Spinal cord (tissue), 10 donors: ENCODE measurements around the gene RIPOR2. TPM values are rescaled to one million over a fixed set of nuclear protein-coding genes. Genes with fewer than 3 reads are reported as not detected.

Experiments used
- DNase-seq, 6 donors: peaks; one replicate each; pipeline versions ENCODE4 v3.0.0 to v3.0.0-alpha.2; 2013 to 2015; ENCODE audit warnings: low spot score in 6 of 6, low read depth in 4 of 6
- H3K27ac ChIP-seq: one replicate; pipeline ENCODE4 v1.5.1; 2013; ENCODE audit warnings: low read depth, low read length, control low read depth
- H3K27me3 ChIP-seq: one replicate; pipeline ENCODE4 v1.6.1; 2013; ENCODE audit warnings: low read length; ENCODE audit not compliant: control insufficient read depth, insufficient read depth
- H3K36me3 ChIP-seq: one replicate; pipeline ENCODE4 v1.6.1; 2013; ENCODE audit warnings: low read length; ENCODE audit not compliant: control insufficient read depth, insufficient read depth
- H3K4me1 ChIP-seq: one replicate; pipeline ENCODE4 v1.6.1; 2013; ENCODE audit warnings: low read length; ENCODE audit not compliant: control insufficient read depth, insufficient read depth
- H3K4me3 ChIP-seq: one replicate; pipeline ENCODE4 v1.5.1; 2013; ENCODE audit warnings: low read depth, low read length, control low read depth
- H3K9me3 ChIP-seq: one replicate; pipeline ENCODE4 v1.6.1; 2013; ENCODE audit warnings: low read length; ENCODE audit not compliant: control insufficient read depth, insufficient read depth
- WGBS: methylation state at CpG from one replicate; pipeline ENCODE4 v1.1.5; 2013; ENCODE audit warnings: missing lambda C conversion rate; ENCODE audit not compliant: insufficient coverage; 5-methylcytosine and 5-hydroxymethylcytosine counted together
- polyA plus RNA-seq, 2 donors: library from polyadenylated mRNA; unstranded; fragments of 120-200 nt; gene quantifications; one replicate each; pipeline ENCODE4 v1.2.1, GENCODE V29; 2013; ENCODE audit not compliant: insufficient read length in 2 of 2
- total RNA-seq, 2 donors: library from RNA; depleted of rRNA in 1 of 2; stranded (reverse); fragments of 120-200 nt in 1 of 2; fragments of >200 nt in 1 of 2; gene quantifications; one replicate each; pipeline versions ENCODE4 v1.2.3 to v1.2.4, GENCODE V29; 2013 to 2014
- donor health status: healthy.

Gene RIPOR2
- total and polyA plus RNA-seq, 4 donors: 25.0 to 34.2 (median 30.9) TPM

DNA sequence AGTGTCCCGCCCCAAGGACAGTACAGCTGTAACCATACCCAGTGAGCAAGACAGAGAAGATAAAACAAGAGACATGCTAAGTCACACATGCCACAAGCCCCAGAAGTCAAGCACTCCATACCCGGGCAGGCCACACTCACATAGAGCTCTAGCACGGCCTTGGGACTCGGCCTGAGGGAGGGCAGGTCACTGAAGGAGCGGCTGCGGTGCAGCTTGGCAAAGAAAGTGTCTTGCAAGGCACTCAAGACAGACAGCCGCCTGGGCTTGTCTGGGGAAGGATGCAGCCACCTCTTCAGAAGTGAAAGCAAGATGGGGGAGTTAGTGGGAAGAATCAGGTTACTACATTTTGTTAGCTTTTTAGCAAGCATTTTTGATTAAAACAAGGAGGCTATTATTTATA is 88.4 kb downstream of the RIPOR2 start:
- 80% methylated on average over 7 of the region's 7 CpGs for WGBS
- Histone ChIP-seq H3K4me1 (peaks cover 5% of the 10 kb centered on the region), H3K27ac (no peak overlapping the region), H3K9me3 (no peaks in the 10 kb centered on the region), H3K36me3 (peaks cover 32% of the 10 kb centered on the region), H3K27me3 (no peaks in the 10 kb centered on the region), H3K4me3 (no peak overlapping the region)
- no peak for DNase-seq

GRCh38 chr6:24845578-24845977 is 90.2 kb downstream of the RIPOR2 start:
- Histone ChIP-seq H3K27ac (no peak overlapping the region), H3K9me3 (no peaks in the 10 kb centered on the region), H3K27me3 (no peaks in the 10 kb centered on the region), H3K4me3 (no peak overlapping the region), H3K36me3 (peaks cover 30% of the 10 kb centered on the region), H3K4me1 (peaks cover 5% of the 10 kb centered on the region)
- 95% methylated on average over 4 of the region's 4 CpGs for WGBS
- no peak for DNase-seq

GRCh38 chr6:24844903-24845302 is 90.9 kb downstream of the RIPOR2 start:
- H3K4me3 ChIP-seq: no peak overlapping the region
- H3K36me3 ChIP-seq: peaks cover 24% of the 10 kb centered on the region
- H3K9me3 ChIP-seq: no peaks in the 10 kb centered on the region
- peaks cover 5% of the 10 kb centered on the region for H3K4me1 ChIP-seq
- no peak for DNase-seq
- WGBS: no CpG with 5 or more reads among the region's 6 CpGs
- H3K27ac ChIP-seq: no peak overlapping the region
- H3K27me3 ChIP-seq: no peaks in the 10 kb centered on the region

GRCh38 chr6:24844061-24844460 is 91.7 kb downstream of the RIPOR2 start:
- Histone ChIP-seq H3K27ac (no peak overlapping the region), H3K4me1 (peaks cover 5% of the 10 kb centered on the region), H3K4me3 (no peak overlapping the region), H3K27me3 (no peaks in the 10 kb centered on the region), H3K9me3 (no peaks in the 10 kb centered on the region), H3K36me3 (peaks cover 20% of the 10 kb centered on the region)
- WGBS: 40% methylated on average over 1 of the region's 1 CpG
- no peak for DNase-seq

- Histone ChIP-seq H3K36me3 (peaks cover 8% of the 10 kb centered on the region), H3K27ac (no peak overlapping the region), H3K4me3 (no peak overlapping the region), H3K9me3 (no peaks in the 10 kb centered on the region), H3K27me3 (no peaks in the 10 kb centered on the region), H3K4me1 (peaks cover 6% of the 10 kb centered on the region)
- WGBS: 57% methylated on average over 2 of the region's 2 CpGs
- no peak for DNase-seq
Measured at GRCh38 chr6:24840187-24840586, 95.6 kb downstream of the RIPOR2 start.

- no peaks in the 10 kb centered on the region for H3K27me3 ChIP-seq
- H3K4me1 ChIP-seq: peaks cover 14% of the 10 kb centered on the region
- 100% methylated on average over 3 of the region's 5 CpGs for WGBS
- no peak overlapping the region for H3K4me3 ChIP-seq
- no peak for DNase-seq
- peaks cover 2% of the 10 kb centered on the region for H3K9me3 ChIP-seq
- H3K27ac ChIP-seq: no peak overlapping the region
- peaks cover 9% of the 10 kb centered on the region for H3K36me3 ChIP-seq
Measured at GRCh38 chr6:24838994-24839393, 96.8 kb downstream of the RIPOR2 start.

DNA sequence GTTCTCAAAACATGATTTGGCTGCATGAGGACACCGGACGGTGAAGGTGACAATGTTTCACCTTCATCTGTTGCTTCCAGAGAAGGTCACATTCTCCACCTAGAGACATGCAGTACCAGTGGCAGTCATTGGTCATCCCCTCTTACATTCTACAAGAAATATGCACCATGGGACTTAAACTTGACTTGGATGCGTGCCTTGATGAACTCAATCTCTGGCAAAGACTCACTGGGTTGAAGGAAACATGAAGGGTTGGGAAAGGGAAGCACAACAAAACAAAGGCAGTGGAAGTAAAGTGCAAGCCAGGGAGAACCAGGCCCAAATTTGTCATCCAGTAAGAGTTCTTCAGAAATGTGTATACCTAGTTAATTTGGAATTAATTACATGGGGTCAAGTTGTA is 97.7 kb downstream of the RIPOR2 start:
- DNase-seq: peak in 1 of 6 donors; percentile 24
- H3K36me3 ChIP-seq: peaks cover 9% of the 10 kb centered on the region
- peaks cover 2% of the 10 kb centered on the region for H3K9me3 ChIP-seq
- H3K4me3 ChIP-seq: no peak overlapping the region
- 83% methylated on average over 3 of the region's 3 CpGs for WGBS
- H3K27ac ChIP-seq: no peak overlapping the region
- H3K4me1 ChIP-seq: peaks cover 14% of the 10 kb centered on the region
- H3K27me3 ChIP-seq: no peaks in the 10 kb centered on the region

GRCh38 chr6:24836109-24836508 is 99.7 kb downstream of the RIPOR2 start:
- peak overlapping the region; percentile 45 for H3K27ac ChIP-seq
- peaks cover 2% of the 10 kb centered on the region for H3K9me3 ChIP-seq
- no peak overlapping the region for H3K4me3 ChIP-seq
- DNase-seq: peak in 5 of 6 donors; percentile 39 to 90 (median 50)
- H3K27me3 ChIP-seq: no peaks in the 10 kb centered on the region
- peaks cover 14% of the 10 kb centered on the region for H3K4me1 ChIP-seq
- H3K36me3 ChIP-seq: peaks cover 11% of the 10 kb centered on the region
- WGBS: no CpG with 5 or more reads among the region's 2 CpGs

DNA sequence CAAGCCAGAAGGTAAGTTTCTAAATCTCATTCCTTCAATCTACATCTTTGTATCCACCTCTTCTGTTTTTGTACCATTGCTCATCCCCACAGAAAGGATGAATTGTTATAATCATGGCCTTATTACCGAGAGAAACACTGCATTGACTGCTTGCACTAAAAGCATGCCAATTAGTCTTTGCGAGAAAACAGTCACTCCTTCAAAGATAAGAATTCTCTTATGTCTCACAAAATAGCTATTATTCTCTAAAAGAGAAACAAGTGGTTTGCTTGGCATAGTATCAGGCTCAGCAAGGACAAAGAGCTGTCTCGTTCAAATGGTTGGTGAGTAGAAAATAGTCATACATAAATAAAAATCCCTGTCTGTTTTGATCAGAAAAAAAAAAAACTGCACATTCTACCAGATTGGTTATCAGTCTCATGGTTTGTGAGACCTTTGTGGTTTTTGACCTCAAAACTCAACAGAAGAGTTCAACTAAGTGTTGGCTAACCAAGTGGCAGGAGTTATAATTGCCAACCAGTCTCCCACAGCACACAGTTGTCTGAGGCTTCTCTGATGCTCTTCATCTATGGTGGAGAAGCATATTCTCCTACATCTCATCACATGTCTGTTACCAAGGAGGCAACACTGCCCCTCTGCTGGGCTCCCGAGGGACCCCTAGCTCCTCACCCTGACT is 101.9 kb downstream of the RIPOR2 start:
- Histone ChIP-seq H3K4me1 (peaks cover 14% of the 10 kb centered on the region), H3K27me3 (no peaks in the 10 kb centered on the region), H3K4me3 (no peak overlapping the region), H3K27ac (peak overlapping the region; percentile 33), H3K9me3 (peaks cover 2% of the 10 kb centered on the region), H3K36me3 (peaks cover 28% of the 10 kb centered on the region)
- 100% methylated on average over 1 of the region's 4 CpGs for WGBS
- no peak for DNase-seq

DNA sequence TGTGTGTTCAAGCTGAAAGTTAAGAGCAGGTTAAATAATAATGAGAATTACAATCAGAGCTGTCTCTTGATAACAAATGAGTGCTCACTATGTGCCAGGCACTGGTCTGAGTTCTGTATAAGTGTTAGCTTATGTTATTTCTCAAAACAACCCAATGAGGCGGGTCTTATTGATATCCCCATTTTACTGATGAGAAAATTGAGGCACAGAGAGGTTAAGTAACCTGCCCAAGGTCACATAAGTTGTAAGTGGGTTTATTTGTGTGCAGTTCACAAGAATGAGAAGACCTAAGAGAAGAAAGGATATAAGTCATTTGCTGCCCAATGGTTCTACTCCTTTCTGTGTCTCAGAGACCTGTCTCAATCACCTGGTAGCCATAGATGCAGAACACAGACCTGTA is 103.0 kb downstream of the RIPOR2 start:
- Histone ChIP-seq H3K36me3 (peaks cover 35% of the 10 kb centered on the region), H3K4me1 (peaks cover 14% of the 10 kb centered on the region), H3K4me3 (no peak overlapping the region), H3K27ac (peak overlapping the region; percentile 54), H3K27me3 (no peaks in the 10 kb centered on the region), H3K9me3 (peaks cover 2% of the 10 kb centered on the region)
- 80% methylated on average over 1 of the region's 1 CpG for WGBS
- no peak for DNase-seq
